HG03521 (cell line): ENCODE measurements around the gene RYR1.
"Not testable (repeated sequence)": the region's sequence is repeated elsewhere in the genome, so short reads cannot be mapped to it uniquely, and the experiment has no call there.

Source experiments
- ATAC-seq: cut with Tn5 transposase; IDR thresholded peaks from one replicate; pipeline ENCODE4 v1.9.1; 2021; ENCODE audit warnings: mild to moderate bottlenecking, moderate library complexity; ENCODE audit not compliant: unreplicated experiment

Gene RYR1

GRCh38 chr19:38512277-38512676 is 78.8 kb downstream of the RYR1 start:
- no peak for ATAC-seq

- ATAC-seq = not testable (repeated sequence)
Observed at GRCh38 chr19:38513156-38513555, 79.7 kb downstream of the RYR1 start.

GRCh38 chr19:38513762-38514167 is 80.3 kb downstream of the RYR1 start:
- ATAC-seq = no peak

- no peak for ATAC-seq
Observed at GRCh38 chr19:38514812-38515633, 81.5 kb downstream of the RYR1 start.

GRCh38 chr19:38515896-38516295 is 82.4 kb downstream of the RYR1 start:
- ATAC-seq = no peak

GRCh38 chr19:38516802-38517201 is 83.3 kb downstream of the RYR1 start:
- ATAC-seq = no peak

- ATAC-seq = no peak
Observed at GRCh38 chr19:38517321-38517720, 83.8 kb downstream of the RYR1 start.

GRCh38 chr19:38517980-38518379 is 84.5 kb downstream of the RYR1 start:
- not testable (repeated sequence) for ATAC-seq

GRCh38 chr19:38519168-38519567 is 85.7 kb downstream of the RYR1 start:
- no peak for ATAC-seq

- no peak for ATAC-seq
Observed at GRCh38 chr19:38519988-38520387, 86.5 kb downstream of the RYR1 start.

GRCh38 chr19:38522915-38523314 is 89.4 kb downstream of the RYR1 start:
- ATAC-seq = no peak

GRCh38 chr19:38523319-38523718 is 89.8 kb downstream of the RYR1 start:
- no peak for ATAC-seq

GRCh38 chr19:38524369-38524768 is 90.9 kb downstream of the RYR1 start:
- no peak for ATAC-seq

GRCh38 chr19:38524994-38525634 is 91.6 kb downstream of the RYR1 start:
- no peak for ATAC-seq

- ATAC-seq = no peak
Observed at GRCh38 chr19:38526430-38526829, 92.9 kb downstream of the RYR1 start.

GRCh38 chr19:38527466-38528136 is 94.1 kb downstream of the RYR1 start:
- ATAC-seq = no peak

- ATAC-seq = no peak
Observed at GRCh38 chr19:38528213-38528755, 94.8 kb downstream of the RYR1 start.

GRCh38 chr19:38528931-38529330 is 95.4 kb downstream of the RYR1 start:
- no peak for ATAC-seq

GRCh38 chr19:38531515-38531914 is 98.0 kb downstream of the RYR1 start:
- ATAC-seq = no peak

- no peak for ATAC-seq
Observed at GRCh38 chr19:38532939-38533338, 99.4 kb downstream of the RYR1 start.

GRCh38 chr19:38534574-38534973 is 101.1 kb downstream of the RYR1 start:
- ATAC-seq = no peak

- ATAC-seq = no peak
Observed at GRCh38 chr19:38535212-38535611, 101.7 kb downstream of the RYR1 start.
